ENCODE results near the gene VTI1A.

Gene VTI1A

GRCh38 chr10:112649006-112649821, 202.2 kb downstream of the VTI1A start:
- no peak for DNase-seq

- DNase-seq, result no peak
Observed at GRCh38 chr10:112649822-112650152, 202.8 kb downstream of the VTI1A start.

- no peak for DNase-seq
Observed at GRCh38 chr10:112650588-112651030, 203.6 kb downstream of the VTI1A start.

GRCh38 chr10:112653215-112653614, 206.2 kb downstream of the VTI1A start:
- no peak for DNase-seq

GRCh38 chr10:112653851-112654250, 206.8 kb downstream of the VTI1A start:
- no peak for DNase-seq

- DNase-seq, result no peak
Observed at GRCh38 chr10:112654794-112655193, 207.8 kb downstream of the VTI1A start.

GRCh38 chr10:112655722-112656121, 208.7 kb downstream of the VTI1A start:
- no peak for DNase-seq

GRCh38 chr10:112658465-112658864, 211.4 kb downstream of the VTI1A start:
- DNase-seq, result no peak

- DNase-seq, result no peak
Observed at GRCh38 chr10:112658900-112659638, 212.1 kb downstream of the VTI1A start.

GRCh38 chr10:112663234-112664125, 216.5 kb downstream of the VTI1A start:
- DNase-seq, result no peak

GRCh38 chr10:112666094-112666493, 219.1 kb downstream of the VTI1A start:
- DNase-seq, result no peak

GRCh38 chr10:112669989-112670388, 223.0 kb downstream of the VTI1A start:
- DNase-seq, result no peak

- no peak for DNase-seq
Observed at GRCh38 chr10:112671743-112672142, 224.7 kb downstream of the VTI1A start.

GRCh38 chr10:112672706-112673105, 225.7 kb downstream of the VTI1A start:
- no peak for DNase-seq

- no peak for DNase-seq
Observed at GRCh38 chr10:112675560-112676083, 228.6 kb downstream of the VTI1A start.

GRCh38 chr10:112677689-112678088, 230.7 kb downstream of the VTI1A start:
- no peak for DNase-seq

GRCh38 chr10:112678581-112678980, 231.6 kb downstream of the VTI1A start:
- no peak for DNase-seq

- DNase-seq, result no peak
Observed at GRCh38 chr10:112678987-112679386, 232.0 kb downstream of the VTI1A start.

GRCh38 chr10:112679392-112679791, 232.4 kb downstream of the VTI1A start:
- DNase-seq, result no peak

- no peak for DNase-seq
Observed at GRCh38 chr10:112680586-112680985, 233.6 kb downstream of the VTI1A start.

GRCh38 chr10:112687647-112688046, 240.6 kb downstream of the VTI1A start:
- no peak for DNase-seq

- DNase-seq, result peak in 1 of 2 donors; percentile 9
Observed at GRCh38 chr10:112689327-112690072, 242.5 kb downstream of the VTI1A start.

All from bone marrow (tissue), 2 donors.